NK-92 (cell line): ENCODE data around the gene SLCO2B1.

Experiments used
- DNase-seq: peaks from one replicate; lab custom pipeline; 2025; ENCODE audit not compliant: unreplicated experiment; lab: John Stamatoyannopoulos, UW

SLCO2B1 gene

DNA sequence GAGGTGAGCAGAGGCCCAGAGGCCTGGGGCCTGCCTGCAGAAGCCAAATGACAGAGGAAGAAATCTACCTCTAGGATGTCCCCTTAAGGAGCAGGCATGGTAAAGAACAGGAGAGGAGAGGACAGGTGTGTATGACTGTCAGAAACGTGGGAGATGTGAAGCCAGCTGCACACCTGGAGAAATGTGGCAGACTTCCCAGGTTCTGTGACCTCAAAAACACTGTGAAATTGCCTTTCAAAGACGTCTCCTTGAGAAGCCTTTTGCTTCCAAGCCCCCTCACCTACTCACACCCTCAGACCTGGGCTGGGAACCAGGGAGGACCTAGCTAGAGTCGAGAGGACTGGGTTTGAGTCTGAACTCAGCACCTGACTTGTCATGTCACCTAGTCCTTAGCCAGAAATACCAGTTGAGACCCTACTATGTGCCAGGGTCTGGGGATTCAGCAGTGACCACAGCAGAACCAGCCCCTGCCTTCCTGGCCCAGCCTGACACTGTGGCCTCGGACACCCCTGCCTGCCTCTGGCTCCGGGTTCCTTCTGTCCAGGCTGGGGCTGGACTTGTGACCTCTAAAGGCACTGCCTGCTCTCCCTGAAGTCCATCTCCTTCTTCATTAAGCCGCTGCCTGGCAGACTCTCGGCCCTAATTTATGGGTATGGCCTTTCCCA lies 95.2 kb downstream of the SLCO2B1 start:
- DNase-seq, result no peak

DNA sequence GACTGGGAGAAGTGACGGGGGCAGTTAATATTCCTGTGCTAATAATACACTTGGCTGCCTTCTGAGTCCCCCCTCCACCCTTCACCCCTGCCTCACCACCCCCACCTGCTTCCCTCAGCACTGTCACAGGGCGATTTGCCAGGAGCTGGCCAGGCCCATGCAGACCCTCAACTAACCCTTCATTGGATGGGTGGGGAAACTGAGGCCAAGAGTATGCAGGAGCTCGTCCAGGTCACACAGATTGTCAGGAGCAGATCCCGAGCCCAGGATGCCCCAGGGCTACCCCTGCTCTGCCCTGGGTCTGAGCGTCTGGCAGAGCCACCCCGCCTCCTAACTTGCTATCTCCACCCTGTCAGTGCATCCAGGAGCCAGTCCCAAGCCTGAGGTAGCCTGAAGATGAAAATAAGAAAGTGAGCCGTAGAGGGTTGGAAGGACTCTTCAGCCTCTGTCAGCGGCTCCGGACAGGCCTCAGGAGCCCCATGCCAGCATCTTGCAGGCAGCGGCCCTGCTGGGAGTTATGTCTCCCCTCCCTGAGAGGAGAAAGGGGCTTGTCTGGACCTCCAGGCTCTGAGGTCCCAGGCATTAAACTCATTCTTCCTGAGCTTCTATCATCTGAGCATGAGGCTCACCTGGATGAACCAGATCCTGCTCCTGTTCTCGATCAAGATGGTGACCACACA lies 95.9 kb downstream of the SLCO2B1 start:
- DNase-seq, result no peak

DNA sequence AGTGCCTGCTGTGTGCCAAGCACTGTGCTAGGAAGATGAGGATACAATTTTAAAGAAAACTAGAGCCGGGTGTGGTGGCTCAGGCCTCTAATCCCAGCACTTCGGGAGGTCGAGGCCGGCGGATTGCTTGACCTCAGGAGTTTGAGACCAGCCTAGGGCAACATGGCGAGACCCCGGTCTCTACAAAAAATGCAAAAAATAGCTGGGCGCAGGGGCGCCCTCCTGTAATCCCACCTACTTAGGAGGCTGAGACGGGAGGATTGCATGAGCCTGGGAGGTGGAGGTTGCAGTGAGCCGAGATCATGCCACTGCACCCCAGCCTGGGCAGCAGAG lies 98.0 kb downstream of the SLCO2B1 start:
- DNase-seq, result no peak

DNA sequence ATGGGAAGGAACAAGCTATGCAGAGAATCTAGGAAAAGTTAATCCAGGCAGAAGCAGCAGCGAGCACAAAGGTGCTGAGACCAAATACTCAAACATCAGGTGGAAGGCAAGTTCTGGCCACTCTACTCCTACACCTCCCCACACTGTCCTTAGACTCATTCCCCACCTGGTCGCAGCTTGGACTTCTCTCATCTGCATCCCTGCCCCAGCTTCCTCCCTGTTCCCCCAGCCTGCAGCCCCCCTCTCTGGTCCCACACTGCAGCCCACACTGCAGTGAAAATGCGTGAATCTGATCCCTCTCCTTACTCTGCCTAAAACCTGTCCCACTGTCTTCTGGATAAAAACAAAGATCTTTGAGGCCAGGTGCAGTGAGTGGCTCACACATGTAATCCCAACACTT lies 98.8 kb downstream of the SLCO2B1 start:
- no peak for DNase-seq

DNA sequence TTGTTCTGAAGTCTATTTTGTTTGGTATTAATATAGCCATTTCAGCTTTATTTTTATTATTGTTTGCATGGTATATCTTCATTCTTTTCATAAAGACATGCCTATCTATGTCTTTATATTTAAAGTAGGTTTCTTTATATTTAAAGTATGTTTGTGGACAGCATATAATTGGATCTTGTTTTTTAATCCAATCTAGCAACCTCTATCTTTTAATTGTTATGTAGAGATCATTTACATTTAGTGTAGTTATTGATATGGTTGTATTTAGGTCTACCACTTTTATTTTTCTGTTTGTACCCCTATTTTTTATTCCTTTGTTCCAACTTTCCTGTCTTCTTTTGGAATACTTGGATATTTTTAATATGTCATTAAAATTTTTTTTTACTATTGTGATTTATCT lies 103.4 kb downstream of the SLCO2B1 start:
- no peak for DNase-seq
